Activated T-cell treated with anti-CD3 and anti-CD28 coated beads, Interleukin-2, amount 50 U/mL, for 4 hours (primary cell): ENCODE results near the gene ZNF559. TPM values are rescaled to one million over a fixed set of nuclear protein-coding genes. Genes with fewer than 3 reads are reported as not detected.
A peak's percentile ranks its signal among the peaks of the same experiment; 100 is the strongest.
"Not testable (repeated sequence)": the region's sequence is repeated elsewhere in the genome, so short reads cannot be mapped to it uniquely, and the experiment has no call there.

ENCODE experiments used
- ATAC-seq, 2 donors: fragments of 200-7000 bp; cut with Tn5 transposase; one replicate each; pipeline ENCODE4 v1.10.0; 2021
- DNase-seq: peaks from one replicate; pipeline ENCODE4 v3.0.0-alpha.2; 2020
- H3K27me3 Mint-ChIP-seq: one replicate; pipeline ENCODE4 v1.8.0; 2021; ENCODE audit warnings: low read depth, mixed read lengths
- H3K36me3 Mint-ChIP-seq: one replicate; pipeline ENCODE4 v1.8.0; 2022; ENCODE audit warnings: mixed read lengths; ENCODE audit not compliant: insufficient read depth
- H3K4me1 Mint-ChIP-seq: one replicate; pipeline ENCODE4 v1.8.0; 2021; ENCODE audit warnings: low read depth, mixed read lengths
- H3K4me3 Mint-ChIP-seq: one replicate; pipeline ENCODE4 v1.8.0; 2021; ENCODE audit warnings: mild to moderate bottlenecking, moderate library complexity, mixed read lengths
- H3K9me3 Mint-ChIP-seq: one replicate; pipeline ENCODE4 v1.8.0; 2021; ENCODE audit warnings: mixed read lengths
- total RNA-seq, 3 donors: library from RNA; stranded (reverse); gene quantifications; one replicate each; pipeline ENCODE4 v1.2.1, GENCODE V29; 2021

The ZNF559 gene
- 10 to 100 TPM in 1 of 3 donors, 1 to 10 TPM in 2; 6.6 to 11.0 (median 8.2) TPM for total RNA-seq

GRCh38 chr19:9323919-9324583 is at the start of gene ZNF559:
TSS of gene ZNF559 (plus strand) at chr19:9324179. CDS start at chr19:9338550, 14,371 bp downstream.
- DNase-seq (peak; percentile 97), ATAC-seq (peak; percentile 98 to 99)
- Mint-ChIP-seq H3K4me1 (peaks cover 23% of the 10 kb centered on the region), H3K9me3 (peaks cover 28% of the 10 kb centered on the region), H3K36me3 (peaks cover 23% of the 10 kb centered on the region), H3K27me3 (no peaks in the 10 kb centered on the region), H3K4me3 (peak within 1 kb of the TSS; percentile 83)

- H3K36me3 Mint-ChIP-seq, H3K4me1 Mint-ChIP-seq, ATAC-seq: not testable (repeated sequence)
- H3K9me3 Mint-ChIP-seq, result peaks cover 38% of the 10 kb centered on the region
- peaks cover 18% of the 10 kb centered on the region for H3K27me3 Mint-ChIP-seq
- H3K4me3 Mint-ChIP-seq, result peak overlapping the region; percentile 24
- peak; percentile 17 for DNase-seq
Measured at GRCh38 chr19:9283485-9283884, 40.5 kb upstream of the ZNF559 start.

GRCh38 chr19:9289231-9289884 is 34.6 kb upstream of the ZNF559 start:
- Mint-ChIP-seq H3K4me3 (no peak overlapping the region), H3K4me1 (no peaks in the 10 kb centered on the region), H3K36me3 (peaks cover 32% of the 10 kb centered on the region), H3K27me3 (no peaks in the 10 kb centered on the region), H3K9me3 (peaks cover 40% of the 10 kb centered on the region)
- ATAC-seq, result no peak
- DNase-seq, result no peak

- H3K4me1 Mint-ChIP-seq, result no peaks in the 10 kb centered on the region
Measured at GRCh38 chr19:9295411-9295849, 28.5 kb upstream of the ZNF559 start.

GRCh38 chr19:9296336-9296735 is 27.6 kb upstream of the ZNF559 start:
- Mint-ChIP-seq H3K9me3 (peaks cover 60% of the 10 kb centered on the region), H3K4me1 (no peaks in the 10 kb centered on the region), H3K4me3 (no peak overlapping the region), H3K36me3 (peaks cover 74% of the 10 kb centered on the region), H3K27me3 (no peaks in the 10 kb centered on the region)
- ATAC-seq, result no peak
- DNase-seq, result no peak

More at GRCh38 chr19:9295411-9295849, 28.5 kb upstream of the ZNF559 start:
- DNase-seq, result no peak
- H3K9me3 Mint-ChIP-seq, result peaks cover 56% of the 10 kb centered on the region
- no peak for ATAC-seq
- peaks cover 66% of the 10 kb centered on the region for H3K36me3 Mint-ChIP-seq
- H3K27me3 Mint-ChIP-seq, result no peaks in the 10 kb centered on the region
- H3K4me3 Mint-ChIP-seq, result no peak overlapping the region

GRCh38 chr19:9306443-9306842 is 17.5 kb upstream of the ZNF559 start:
- H3K4me1 Mint-ChIP-seq, result peaks cover 16% of the 10 kb centered on the region
- H3K36me3 Mint-ChIP-seq, result peaks cover 44% of the 10 kb centered on the region
- no peak overlapping the region for H3K4me3 Mint-ChIP-seq
- no peak for DNase-seq
- peaks cover 14% of the 10 kb centered on the region for H3K9me3 Mint-ChIP-seq
- no peaks in the 10 kb centered on the region for H3K27me3 Mint-ChIP-seq
- no peak for ATAC-seq

GRCh38 chr19:9308091-9308770 is 15.7 kb upstream of the ZNF559 start:
- DNase-seq (no peak), ATAC-seq (no peak)
- Mint-ChIP-seq H3K9me3 (peaks cover 7% of the 10 kb centered on the region), H3K36me3 (peaks cover 27% of the 10 kb centered on the region), H3K4me1 (peaks cover 16% of the 10 kb centered on the region), H3K4me3 (peak overlapping the region; percentile 88), H3K27me3 (no peaks in the 10 kb centered on the region)

GRCh38 chr19:9309139-9309973 is 14.6 kb upstream of the ZNF559 start, which contains the start of gene ZNF699:
TSS of gene ZNF699 (minus strand) at chr19:9309838. CDS start at chr19:9305119, 4,719 bp downstream.
- ATAC-seq (peak; percentile 89 to 93), DNase-seq (peak; percentile 98)
- peak within 1 kb of the TSS; percentile 88 for H3K4me3 Mint-ChIP-seq
- no peaks in the 10 kb centered on the region for H3K27me3 Mint-ChIP-seq
- peaks cover 9% of the 10 kb centered on the region for H3K9me3 Mint-ChIP-seq
- H3K36me3 Mint-ChIP-seq, result peaks cover 17% of the 10 kb centered on the region
- H3K4me1 Mint-ChIP-seq, result peaks cover 16% of the 10 kb centered on the region

GRCh38 chr19:9309974-9310446 is 14.0 kb upstream of the ZNF559 start:
- peaks cover 12% of the 10 kb centered on the region for H3K36me3 Mint-ChIP-seq
- H3K27me3 Mint-ChIP-seq, result no peaks in the 10 kb centered on the region
- H3K4me1 Mint-ChIP-seq, result peaks cover 16% of the 10 kb centered on the region
- DNase-seq (peak; percentile 79), ATAC-seq (peak; percentile 77 to 79)
- peaks cover 9% of the 10 kb centered on the region for H3K9me3 Mint-ChIP-seq
- H3K4me3 Mint-ChIP-seq, result peak overlapping the region; percentile 88

- DNase-seq, result no peak
- H3K4me3 Mint-ChIP-seq, result no peak overlapping the region
- H3K9me3 Mint-ChIP-seq, result peaks cover 17% of the 10 kb centered on the region
- ATAC-seq, result no peak
- peaks cover 2% of the 10 kb centered on the region for H3K36me3 Mint-ChIP-seq
- peaks cover 4% of the 10 kb centered on the region for H3K4me1 Mint-ChIP-seq
- H3K27me3 Mint-ChIP-seq, result peaks cover 7% of the 10 kb centered on the region
Measured at GRCh38 chr19:9313756-9314155, 10.2 kb upstream of the ZNF559 start.

- DNase-seq (no peak), ATAC-seq (no peak)
- Mint-ChIP-seq H3K27me3 (no peaks in the 10 kb centered on the region), H3K36me3 (peaks cover 12% of the 10 kb centered on the region), H3K4me3 (no peak overlapping the region), H3K4me1 (peaks cover 20% of the 10 kb centered on the region), H3K9me3 (peaks cover 19% of the 10 kb centered on the region)
Measured at GRCh38 chr19:9321338-9321737, 2.6 kb upstream of the ZNF559 start.

GRCh38 chr19:9321756-9322155 is 2.2 kb upstream of the ZNF559 start:
- Mint-ChIP-seq H3K4me1 (peaks cover 20% of the 10 kb centered on the region), H3K9me3 (peaks cover 19% of the 10 kb centered on the region), H3K36me3 (peaks cover 13% of the 10 kb centered on the region)
- DNase-seq, H3K4me3 Mint-ChIP-seq, ATAC-seq, H3K27me3 Mint-ChIP-seq: not testable (repeated sequence)

GRCh38 chr19:9322201-9322600 is 1.8 kb upstream of the ZNF559 start:
- Mint-ChIP-seq H3K4me3 (peak overlapping the region; percentile 19), H3K9me3 (peaks cover 19% of the 10 kb centered on the region), H3K36me3 (peaks cover 13% of the 10 kb centered on the region), H3K4me1 (peaks cover 20% of the 10 kb centered on the region)
- not testable (repeated sequence) for ATAC-seq, H3K27me3 Mint-ChIP-seq, DNase-seq
